Measurements from ENCODE around the gene MXRA8.

- TF ChIP-seq MAX (IDR thresholded peaks at IDR 0.05): no peak
- no peak for TF ChIP-seq CTCF (IDR thresholded peaks at IDR 0.05)
- no peak for TF ChIP-seq ELK1 (IDR thresholded peaks at IDR 0.05; ENCODE audit: low read depth, low read length)
- TF ChIP-seq TP53 (CRISPR knock-in tag; IDR thresholded peaks at IDR 0.05): no peak
- TF ChIP-seq MYC (IDR thresholded peaks at IDR 0.05; ENCODE audit: borderline replicate concordance, low read length): no peak
- TF ChIP-seq BHLHE40 (IDR thresholded peaks at IDR 0.05; ENCODE audit: low read depth, low read length): no peak
- TF ChIP-seq POLR2A (IDR thresholded peaks at IDR 0.05; ENCODE audit: low read length): peak; percentile 16; the same call in 1 of the 2 replicates
- no peak for TF ChIP-seq SMC3 (IDR thresholded peaks at IDR 0.05)
- no peak for TF ChIP-seq RNF2 (IDR thresholded peaks at IDR 0.05; ENCODE audit: borderline replicate concordance, low read depth)
- no peak for TF ChIP-seq NFE2L2 (conservative IDR thresholded peaks at IDR 0.05; ENCODE audit: low read length)
- no peak for TF ChIP-seq HMGXB4 (CRISPR knock-in tag; IDR thresholded peaks at IDR 0.05; ENCODE audit: borderline replicate concordance)
- TF ChIP-seq PHF8 (IDR thresholded peaks at IDR 0.05; ENCODE audit: borderline replicate concordance, low read depth): no peak
- no peak for TF ChIP-seq MAZ (IDR thresholded peaks at IDR 0.05; ENCODE audit: borderline replicate concordance, low read depth, low read length)
Observed at GRCh38 chr1:1307261-1307922, 51.0 kb downstream of the MXRA8 start.
